HPDE6-E6E7 (cell line): Measurements from ENCODE around the gene TEDC1.

Experiments
- DNase-seq: peaks from one replicate; pipeline ENCODE4 v3.0.0; 2011; ENCODE audit warnings: missing footprints; ENCODE audit errors: extremely low spot score

The TEDC1 gene

DNA sequence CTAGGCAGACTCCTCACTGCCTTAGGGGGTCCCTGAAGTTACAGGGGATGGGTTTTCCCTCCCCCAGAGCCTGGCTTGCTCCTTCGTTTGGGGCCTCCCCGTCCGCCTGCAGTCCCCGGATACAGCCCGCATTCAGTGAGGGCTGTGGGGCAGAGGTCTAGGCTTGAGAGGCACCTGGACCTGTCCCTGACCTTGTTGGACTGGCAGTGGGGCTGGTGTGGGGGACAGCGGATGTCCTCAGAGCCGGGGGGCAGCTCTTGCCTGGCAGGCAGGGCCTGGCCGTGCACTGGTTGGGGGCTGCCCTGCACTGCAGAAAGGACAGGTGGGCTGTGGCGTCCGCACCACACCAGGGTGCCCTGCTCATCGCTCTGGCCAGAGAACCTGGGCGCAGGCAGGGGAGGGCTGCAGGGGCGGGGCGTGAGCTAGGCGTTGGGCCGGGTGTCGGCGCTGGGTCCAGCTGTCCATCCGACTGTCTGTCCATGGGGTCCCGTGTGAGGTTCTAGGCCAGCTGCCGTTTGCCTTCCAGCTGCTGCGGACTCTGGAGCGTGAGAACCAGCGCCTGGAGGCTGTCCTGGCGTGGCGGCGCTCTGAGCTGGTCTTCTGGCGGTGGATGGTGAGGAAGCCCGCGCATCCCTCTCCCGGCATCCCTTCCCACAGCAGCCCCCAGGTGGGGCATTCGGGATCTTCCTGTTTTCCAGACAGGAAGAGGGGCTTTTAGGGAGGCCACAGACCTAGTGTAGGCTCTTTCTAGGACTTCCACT is 6.0 kb downstream of the TEDC1 start:
- no peak for DNase-seq

DNA sequence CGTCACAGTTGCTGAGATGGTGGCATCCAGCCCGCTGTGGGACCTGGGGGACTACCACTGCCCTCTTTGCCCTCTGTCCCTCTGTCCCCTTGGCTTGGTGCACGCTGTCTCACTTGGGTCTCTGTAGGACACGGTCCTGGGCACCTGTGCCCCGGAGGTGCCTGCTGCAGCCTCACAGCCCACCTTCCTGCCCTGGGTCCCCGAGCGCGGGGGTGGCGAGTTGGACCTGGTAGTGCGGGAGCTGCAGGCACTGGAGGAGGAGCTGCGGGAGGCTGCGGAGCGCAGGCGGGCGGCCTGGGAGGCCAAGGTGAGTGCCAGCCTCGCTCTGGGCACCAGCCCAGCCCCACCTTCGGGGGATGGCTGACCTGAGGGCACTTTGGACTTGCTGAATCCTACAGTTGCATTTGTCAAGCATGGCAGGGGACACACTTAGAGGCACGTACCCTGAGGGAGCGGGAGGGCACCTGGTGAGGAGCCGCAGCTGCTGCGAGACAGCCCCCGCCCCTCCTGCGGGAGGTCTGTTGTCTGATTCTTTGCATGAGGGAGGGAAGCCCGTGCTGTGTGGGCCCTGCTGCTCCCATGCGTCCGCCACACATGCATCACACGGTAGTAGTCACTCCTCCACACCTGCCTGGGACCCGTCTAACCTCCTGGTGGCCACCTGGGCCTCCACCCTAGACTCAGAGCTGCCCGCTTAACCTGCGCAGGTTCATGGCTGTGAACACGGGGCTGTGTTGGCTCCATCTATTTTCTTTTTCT is 6.8 kb downstream of the TEDC1 start:
- DNase-seq: no peak

DNA sequence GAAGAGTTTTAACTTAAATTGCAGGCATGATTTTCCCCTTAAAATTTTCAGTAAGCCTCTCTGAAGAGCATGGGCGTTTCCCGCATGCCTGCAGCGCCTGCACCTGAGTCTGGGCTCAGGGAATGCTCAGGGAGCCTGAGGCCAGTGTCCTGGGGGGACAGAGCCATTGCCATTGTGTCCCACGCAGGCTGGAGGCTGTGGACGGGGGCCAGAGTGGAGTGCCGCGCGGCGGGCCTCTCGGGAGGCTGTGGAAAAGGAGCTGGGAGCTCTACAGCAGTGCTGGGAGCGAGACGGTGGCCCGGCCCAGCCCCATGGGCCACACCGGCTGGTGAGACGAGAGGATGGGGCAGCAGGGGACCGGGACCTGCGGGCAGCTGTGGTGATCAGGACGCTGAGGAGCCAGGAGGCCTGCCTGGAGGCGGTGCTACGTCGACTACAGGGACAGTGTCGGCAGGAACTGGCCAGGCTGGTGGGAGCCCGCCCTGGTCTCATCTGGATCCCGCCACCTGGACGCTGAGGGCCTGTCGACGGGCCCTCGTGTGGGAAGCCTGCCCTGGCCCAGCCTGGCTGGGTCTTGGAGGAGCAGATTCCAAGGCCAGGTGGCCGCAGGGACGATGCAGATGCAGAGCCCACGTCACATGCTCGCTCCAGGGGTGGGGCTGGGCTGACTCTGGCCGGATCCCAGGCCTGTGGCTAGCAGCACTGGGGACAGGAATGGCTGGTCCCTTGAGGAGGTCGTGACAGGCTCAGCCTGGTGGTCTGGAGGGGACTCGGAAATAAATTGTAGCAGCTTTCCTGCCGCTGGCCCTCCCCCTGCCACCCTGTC is 7.6 kb downstream of the TEDC1 start:
- DNase-seq: no peak

DNA sequence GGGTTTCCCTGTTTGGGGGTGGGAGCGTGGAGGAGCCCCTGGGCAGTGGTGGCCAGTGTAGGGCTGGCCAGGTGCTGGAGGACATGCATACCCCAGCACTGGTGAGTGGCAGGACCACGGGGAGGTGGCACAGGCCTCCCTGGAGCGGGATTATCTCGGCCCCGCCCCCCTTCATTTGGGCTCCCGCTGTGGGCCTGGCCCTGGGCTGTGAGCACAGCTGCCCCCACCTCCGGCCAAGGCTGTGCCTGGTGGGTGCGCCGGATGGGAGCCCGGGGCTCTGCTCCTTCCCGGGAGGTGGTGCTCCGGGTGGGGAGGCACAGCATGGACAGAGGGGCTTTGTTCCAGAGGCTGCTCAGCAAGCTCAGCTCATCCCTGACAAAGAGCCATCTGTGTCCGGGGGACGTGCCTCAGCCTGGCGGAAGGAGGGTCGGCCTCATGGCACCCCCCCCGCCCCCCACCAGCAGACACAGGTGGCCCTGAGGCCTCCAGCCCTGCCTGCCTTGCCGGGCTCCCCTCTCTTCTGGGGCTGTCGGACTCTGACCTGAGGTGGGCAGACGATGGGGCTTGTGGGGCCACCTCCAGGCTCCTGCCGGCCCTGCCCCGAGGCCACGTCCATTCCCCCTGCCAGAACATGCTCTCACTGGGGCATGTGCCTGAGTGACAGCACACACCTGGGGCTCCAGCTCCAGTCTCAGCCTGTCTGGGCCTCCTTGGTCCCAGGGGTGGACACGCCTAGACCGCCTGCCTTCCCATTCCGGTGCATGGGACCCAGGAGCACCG is 8.4 kb downstream of the TEDC1 start:
- peak; percentile 47 for DNase-seq

DNA sequence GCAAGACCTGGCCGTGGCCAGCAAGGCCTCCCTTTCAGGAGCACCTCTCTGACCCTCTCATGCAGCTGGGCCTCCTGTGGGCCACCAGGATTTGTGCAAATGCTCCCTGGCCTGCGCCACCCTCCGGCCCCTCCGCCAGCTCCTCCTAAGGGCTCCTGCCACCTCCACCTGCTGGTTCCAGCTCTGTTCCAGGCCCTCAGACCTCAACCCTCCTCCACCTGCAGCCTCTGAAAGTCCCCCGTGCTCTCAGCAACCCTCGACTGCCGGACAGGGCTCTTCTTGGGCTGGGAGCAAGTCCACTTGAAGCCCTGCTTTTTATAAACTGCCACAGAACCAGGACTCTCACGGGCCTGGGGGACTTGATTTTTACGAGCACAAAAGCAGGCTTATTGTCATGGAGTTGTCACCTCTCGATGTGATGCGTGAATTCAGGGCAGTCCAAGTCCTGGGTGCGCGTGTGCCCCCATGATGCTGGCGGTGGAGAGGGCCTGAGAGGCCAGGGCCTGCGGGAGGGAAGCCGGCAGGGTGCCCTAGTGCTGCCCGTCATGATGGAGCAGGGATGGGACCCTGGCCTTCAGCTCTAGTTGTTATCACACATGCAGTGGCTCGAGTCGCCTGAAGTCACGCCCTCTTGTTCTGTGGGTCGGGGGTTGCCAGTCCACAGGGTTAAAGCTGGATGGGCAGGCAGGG is 9.1 kb downstream of the TEDC1 start:
- no peak for DNase-seq

DNA sequence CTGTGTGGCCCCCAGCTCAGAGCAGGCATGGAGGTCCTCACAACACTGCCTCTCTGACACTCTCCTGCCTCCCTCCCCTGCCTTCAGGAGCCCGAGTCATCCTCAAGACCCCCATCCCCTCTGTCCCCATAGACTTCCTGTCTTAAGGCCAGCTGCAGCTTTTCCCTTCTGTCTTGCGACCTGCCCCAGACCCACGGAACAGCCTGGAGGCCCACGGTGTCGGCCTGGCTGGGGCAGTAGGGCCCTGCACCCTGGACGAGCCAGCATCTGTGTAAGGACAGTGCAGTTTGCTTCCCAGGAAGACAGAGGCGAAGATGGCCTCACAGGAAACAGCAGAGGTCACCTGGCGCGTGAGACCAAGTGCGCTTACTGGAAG is 9.7 kb downstream of the TEDC1 start:
- no peak for DNase-seq

DNA sequence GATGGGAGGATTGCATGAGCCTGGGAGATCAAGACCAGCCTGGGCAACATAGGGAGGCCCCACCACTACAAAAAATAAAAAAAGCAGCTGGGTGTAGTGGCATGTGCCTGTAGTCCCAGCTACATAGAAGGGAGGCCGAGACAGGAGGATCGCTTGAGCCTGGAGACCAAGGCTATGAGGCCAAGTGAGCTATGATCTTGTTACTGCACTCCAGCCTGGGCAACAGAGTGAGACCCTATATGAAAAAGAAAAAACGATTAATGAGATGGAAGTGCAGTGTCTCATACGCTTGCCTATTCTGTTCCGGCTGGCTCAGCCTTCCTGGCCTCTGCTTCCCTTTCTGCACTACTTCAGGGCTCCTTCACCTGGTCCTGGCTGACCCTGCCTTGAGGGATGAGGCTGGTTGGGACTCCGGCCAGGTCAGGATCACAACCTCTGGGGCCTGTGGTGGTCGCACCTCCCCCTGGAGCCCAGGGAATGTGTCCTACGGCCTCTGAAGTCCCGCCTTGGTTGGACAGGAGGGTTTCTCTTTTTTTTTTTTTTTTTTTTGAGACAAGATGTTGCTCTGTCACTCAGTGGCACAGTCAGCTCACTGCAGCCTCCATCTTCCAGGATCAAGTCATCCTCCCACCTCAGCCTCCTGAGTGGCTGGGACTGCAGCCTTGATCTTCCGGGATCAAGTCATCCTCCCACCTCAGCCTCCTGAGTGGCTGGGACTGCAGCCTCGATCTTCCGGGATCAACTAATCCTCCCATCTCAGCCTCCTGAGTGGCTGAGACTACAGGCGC is 10.7 kb downstream of the TEDC1 start:
- no peak for DNase-seq

DNA sequence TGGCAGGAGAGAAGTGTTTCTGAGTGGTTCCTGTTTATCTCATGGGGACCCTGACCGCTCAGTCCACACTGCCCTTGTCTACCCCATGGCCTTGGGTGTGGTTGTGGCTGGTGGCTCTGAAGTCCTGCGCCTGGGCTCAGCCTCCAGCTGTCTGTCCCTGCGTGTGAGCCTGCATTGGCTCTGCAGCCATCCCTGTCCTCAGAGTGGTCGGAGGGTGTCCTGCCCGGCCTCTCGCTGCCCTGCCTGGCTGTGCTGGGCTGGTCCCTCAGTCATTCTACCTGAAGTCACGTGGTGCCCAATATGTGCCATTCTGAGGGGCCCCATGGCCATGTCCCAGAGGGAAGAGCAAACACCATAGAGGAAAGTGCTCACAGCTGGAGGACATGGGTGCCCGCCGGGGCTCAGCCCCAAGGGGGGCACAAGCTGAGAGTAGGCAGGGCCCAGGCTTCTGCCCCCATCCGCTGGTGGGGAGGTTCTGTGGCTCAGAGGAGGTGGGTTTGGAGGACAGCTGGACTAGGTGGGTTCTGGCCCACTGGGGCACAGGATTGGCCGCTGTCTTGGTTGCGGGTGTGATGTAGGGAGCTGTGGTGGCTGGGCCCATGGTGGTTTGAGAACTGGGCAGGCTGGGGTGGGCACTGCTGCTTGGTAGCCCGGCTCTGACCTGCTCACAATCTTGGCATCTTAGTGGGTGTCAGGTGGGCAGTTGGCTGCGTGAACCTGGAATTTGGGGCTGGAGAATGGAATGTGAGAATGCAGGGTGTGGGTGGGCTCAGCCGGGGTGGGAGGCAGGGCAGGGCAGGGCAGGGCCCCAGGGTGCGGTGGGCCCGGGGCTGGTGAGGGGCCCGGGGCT is 11.6 kb downstream of the TEDC1 start:
- DNase-seq: no peak

DNA sequence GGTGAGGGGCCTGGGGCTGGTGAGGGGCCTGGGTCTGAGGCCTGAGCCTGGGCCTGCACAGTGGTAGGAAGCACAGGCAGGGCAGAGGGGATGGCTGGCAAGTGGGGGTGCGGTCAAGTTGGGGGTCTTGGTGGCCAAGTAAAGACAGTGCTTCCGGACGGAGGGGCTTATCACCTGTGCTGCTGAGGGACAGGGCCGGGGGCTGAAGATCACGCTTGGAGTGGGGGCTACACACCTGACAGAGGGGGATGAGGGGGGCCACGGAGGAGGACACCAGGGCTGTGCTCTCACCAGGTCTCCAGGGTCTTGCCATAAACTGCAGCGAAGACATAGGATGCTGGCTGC is 12.2 kb downstream of the TEDC1 start:
- DNase-seq: no peak

DNA sequence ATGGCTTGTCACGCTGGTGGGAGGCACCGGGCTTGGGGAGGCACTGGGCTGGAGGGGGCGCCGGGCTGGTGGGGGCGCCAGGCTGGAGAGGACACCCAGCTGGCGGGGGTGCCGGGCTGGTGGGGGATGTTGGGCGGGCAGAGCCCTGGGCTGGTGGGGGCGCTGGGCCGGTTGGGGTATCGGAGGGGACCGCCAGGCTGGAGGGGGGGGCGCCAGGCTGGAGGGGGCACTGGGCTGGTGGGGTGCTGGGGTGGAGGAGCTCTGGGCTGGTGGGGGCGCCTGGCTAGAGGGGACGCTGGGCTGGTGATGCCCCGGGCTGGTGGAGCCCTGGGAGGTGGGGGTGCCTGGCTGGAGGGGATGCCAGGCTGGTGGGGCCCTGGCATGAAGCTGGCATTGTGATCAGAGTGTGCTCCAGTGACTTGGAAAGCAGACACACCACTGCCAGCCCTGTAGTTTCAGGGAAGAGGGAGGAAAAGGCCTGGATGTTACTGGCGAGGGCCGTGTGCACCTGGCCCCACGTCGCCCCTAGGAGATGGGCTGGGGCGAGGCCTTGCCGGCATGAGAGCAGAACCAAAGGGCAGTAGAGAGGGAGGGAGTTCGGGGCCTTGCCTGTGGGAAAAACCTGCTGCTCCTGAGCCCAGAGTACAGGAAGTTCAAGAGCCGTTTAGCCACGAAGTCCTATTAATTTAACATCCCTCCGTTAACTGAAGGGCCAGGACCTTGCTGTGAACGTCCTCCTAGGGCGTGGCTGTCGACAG is 13.1 kb downstream of the TEDC1 start:
- DNase-seq: no peak

DNA sequence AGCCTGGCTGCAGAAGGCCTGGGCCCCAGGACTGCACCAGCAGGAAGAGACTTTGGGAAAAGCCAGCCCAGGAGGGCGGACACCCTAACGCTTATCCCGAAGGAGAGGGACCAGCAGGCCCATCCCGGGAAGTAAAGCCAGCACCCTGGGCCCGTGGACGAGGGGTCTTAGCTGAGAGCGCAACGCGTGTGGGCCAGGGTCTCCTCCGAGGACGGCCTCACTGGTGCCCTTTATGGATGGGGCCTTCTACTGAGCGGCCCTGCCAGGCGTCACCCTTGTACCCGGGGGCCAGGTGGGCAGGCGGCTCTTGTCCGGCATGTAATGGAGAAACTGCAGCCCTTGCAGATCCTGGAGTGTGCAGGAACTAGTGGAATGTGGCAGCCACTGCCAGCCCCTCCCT is 14.1 kb downstream of the TEDC1 start:
- DNase-seq: no peak

DNA sequence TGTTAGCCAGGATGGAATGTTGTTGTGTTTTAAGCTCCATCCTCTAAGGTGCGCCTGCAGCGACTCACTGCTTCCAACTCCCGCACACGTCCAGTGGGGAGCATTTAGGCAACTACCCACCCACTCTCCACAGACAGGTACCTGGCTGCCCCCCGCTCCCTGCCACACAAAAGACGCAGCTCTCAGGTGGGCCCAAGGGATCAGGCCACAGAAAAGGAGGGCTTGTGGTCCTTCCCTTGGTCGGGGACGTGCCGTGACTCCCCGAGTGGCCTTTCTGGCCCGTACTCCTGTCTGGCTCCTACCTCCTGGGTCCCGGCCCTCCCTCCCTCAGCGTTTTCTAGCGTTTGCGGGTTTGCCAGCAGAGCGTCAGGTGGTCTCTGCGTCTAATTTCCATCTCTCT is 16.2 kb downstream of the TEDC1 start:
- DNase-seq: no peak

DNA sequence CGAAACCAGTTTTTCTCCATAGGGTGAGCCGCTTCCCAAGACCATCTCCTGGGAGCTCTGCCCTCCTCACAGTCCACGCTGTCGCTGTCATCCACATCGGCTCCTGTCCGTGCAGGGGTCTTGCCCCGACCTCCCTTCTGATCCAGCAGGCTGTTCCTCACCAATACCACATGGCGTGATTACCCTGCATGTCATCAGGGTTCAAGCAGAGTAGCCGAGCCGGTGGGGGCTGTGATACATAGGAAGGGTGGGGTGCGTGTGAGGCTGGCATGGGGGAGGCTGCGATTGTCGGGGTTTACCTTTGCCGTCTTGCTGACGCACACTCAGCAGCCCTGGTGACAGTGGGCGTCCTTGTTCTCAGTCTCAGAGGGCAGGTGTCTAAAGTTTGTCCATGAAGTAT is 17.0 kb downstream of the TEDC1 start:
- no peak for DNase-seq

DNA sequence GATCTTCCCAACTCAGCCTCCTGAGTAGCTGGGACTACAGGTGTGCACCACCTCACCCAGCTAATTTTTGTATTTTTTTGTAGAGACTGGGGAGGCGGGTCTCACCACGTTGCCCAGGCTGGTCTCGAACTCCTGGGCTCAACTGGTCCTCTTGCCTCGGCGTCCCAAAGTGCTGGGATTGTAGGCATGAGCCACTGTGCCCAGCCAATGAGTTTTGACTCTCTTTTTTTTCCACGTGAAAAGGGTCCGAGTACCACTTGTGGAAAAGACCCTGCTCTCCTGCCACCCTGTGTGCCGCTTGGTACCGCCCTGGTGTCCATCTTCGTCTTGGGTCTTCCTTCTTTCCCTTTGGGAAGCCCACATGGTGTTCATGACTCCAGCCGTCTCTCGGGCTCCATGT is 17.6 kb downstream of the TEDC1 start:
- DNase-seq: no peak

DNA sequence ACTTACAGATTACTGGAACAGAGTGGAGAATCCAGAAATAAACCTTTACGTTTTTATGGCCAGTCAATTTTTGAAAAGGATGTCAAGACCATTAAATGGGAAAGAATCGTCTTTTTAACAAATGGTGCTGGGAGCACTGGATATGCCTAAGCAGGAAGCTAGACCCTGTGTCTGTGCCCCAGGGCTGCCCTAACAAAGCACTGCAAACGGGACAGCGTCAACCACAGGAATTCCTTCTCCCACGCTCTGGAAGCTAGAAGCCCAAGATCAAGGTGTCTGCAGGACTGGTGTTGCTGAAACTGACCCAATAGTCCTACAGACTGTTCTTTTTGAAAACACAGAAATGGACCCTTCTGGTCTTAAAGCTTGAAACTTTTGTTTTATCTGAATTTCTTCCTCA is 26.1 kb downstream of the TEDC1 start:
- no peak for DNase-seq

DNA sequence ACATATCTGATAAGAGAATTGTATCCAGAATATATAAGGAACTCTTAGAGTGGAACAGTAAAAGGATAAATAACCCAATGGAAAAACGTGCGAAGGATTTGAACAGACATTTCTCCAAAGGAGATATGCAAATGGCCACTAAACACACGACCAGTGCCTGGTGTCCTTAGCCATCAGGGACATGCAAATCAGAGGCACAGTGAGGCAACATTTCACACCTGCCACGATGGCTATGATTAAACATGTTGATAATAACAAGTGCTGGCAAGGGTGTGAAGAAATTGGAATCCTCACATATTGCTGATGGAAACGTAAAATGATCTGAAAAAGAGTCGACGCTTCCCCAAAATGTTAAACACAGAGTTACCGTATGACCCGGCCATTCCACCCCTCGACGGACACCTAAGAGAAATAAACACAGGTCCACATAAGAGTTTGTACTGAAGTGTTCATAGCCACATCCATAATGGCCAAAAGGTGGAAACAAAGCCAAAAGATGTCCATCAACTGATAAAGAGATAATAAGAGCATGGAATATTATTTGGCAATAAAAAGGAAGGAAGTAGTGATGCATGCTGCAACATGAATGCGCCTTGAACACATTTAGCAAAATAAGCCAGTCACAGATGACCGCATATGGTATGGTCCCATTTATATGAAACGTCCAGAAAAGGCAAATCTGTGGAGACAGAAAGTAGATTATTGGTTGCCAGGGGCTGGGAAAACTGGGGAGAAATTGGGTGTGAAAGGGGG is 29.1 kb downstream of the TEDC1 start:
- no peak for DNase-seq

DNA sequence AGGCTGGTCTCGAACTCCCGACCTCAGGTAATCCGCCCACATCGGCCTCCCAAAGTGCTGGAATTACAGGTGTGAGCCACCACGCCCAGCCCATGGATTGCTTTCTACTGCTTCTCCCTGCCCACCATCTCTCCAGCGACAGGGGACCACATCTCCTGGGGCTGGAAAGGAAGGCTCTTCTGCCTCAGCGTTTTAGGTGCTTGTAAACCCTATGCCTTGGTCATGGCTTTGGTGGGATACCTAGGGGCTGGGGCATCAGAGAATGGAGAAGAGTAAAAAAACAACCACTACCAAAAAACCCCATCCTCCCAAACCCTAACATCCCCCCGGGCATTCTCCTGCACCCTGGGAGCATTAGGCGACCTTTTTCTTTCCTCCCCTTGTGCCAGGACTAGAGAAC is 34.3 kb downstream of the TEDC1 start:
- DNase-seq: no peak
